H1 (cell line): ENCODE data around the gene DPP8. TPM values are rescaled to one million over a fixed set of nuclear protein-coding genes. Genes with fewer than 3 reads are reported as not detected.

Source experiments
- CTCF ChIA-PET: fragments of 300-600 bp; sonication (Branson Sonifier 250); formaldehyde crosslinking; loops from one replicate; lab custom pipeline; 2021; ENCODE audit not compliant: partially characterized antibody; lab: Charles Lee
- POLR2A ChIA-PET: fragments of 300-600 bp; sonication (Branson Sonifier 250); formaldehyde crosslinking; loops from one replicate; lab custom pipeline; 2021; ENCODE audit warnings: inconsistent platforms; ENCODE audit not compliant: partially characterized antibody; lab: Charles Lee
- DNase-seq, 2 experiments: peaks; one replicate each; pipeline versions ENCODE4 v3.0.0 to v3.0.0-alpha.2; 2010 to 2022; ENCODE audit warnings: low spot score in 2 of 2, low read depth in 1 of 2, mixed read lengths in 1 of 2
- FAIRE-seq: peaks from 2 replicates; lab custom pipeline; 2011; peaks lifted over from hg19 to GRCh38; lab: Jason Lieb, UNC
- H2AFZ ChIP-seq: 2 replicates; pipeline ENCODE4 v1.8.1; 2012; ENCODE audit warnings: low read length, inconsistent platforms
- H2AK5ac ChIP-seq: 2 replicates; pipeline ENCODE4 v1.6.1; 2013; ENCODE audit warnings: low read depth, low read length
- H2BK120ac ChIP-seq: replicated peaks from 2 replicates; pipeline ENCODE3; 2013; ENCODE audit warnings: low read depth, low read length, inconsistent platforms
- H2BK12ac ChIP-seq: 2 replicates; pipeline ENCODE4 v1.6.1; 2013; ENCODE audit warnings: low read depth, low read length
- H2BK15ac ChIP-seq: 2 replicates; pipeline ENCODE4 v1.6.1; 2013; ENCODE audit warnings: low read length
- H2BK20ac ChIP-seq: 2 replicates; pipeline ENCODE4 v1.6.1; 2013; ENCODE audit warnings: low read length
- H2BK5ac ChIP-seq: 2 replicates; pipeline ENCODE4 v1.6.1; 2013; ENCODE audit warnings: low read depth, low read length
- H3K14ac ChIP-seq: 2 replicates; pipeline ENCODE4 v1.6.1; 2013; ENCODE audit warnings: inconsistent platforms; ENCODE audit not compliant: insufficient read length
- H3K18ac ChIP-seq: 2 replicates; pipeline ENCODE4 v1.6.1; 2013; ENCODE audit warnings: low read length; ENCODE audit errors: extremely low read depth
- H3K23ac ChIP-seq: 2 replicates; pipeline ENCODE4 v1.6.1; 2013; ENCODE audit warnings: inconsistent platforms; ENCODE audit not compliant: insufficient read length
- H3K23me2 ChIP-seq: 2 replicates; pipeline ENCODE4 v1.6.1; 2013; ENCODE audit warnings: low read depth, low read length
- H3K27ac ChIP-seq: 2 replicates; pipeline ENCODE4 v1.6.1; 2011; ENCODE audit warnings: low read depth, low read length, inconsistent platforms
- H3K27me3 ChIP-seq, 4 experiments: replicated peaks in 1 of 4; 1 replicate in 1 of 4; 2 replicates in 3 of 4; pipeline versions ENCODE4 v1.6.1 to v1.8.1; 2011 to 2013; ENCODE audit warnings: low read length in 3 of 4, mild to moderate bottlenecking in 3 of 4, inconsistent platforms in 2 of 4, mixed read lengths in 2 of 4, moderate library complexity in 1 of 4; ENCODE audit not compliant: control insufficient read depth in 3 of 4, insufficient read depth in 3 of 4; ENCODE audit errors: extremely low read depth in 1 of 4
- H3K36me3 ChIP-seq, 4 experiments: 2 replicates each; pipeline versions ENCODE4 v1.6.1 to v1.8.1; 2011 to 2013; ENCODE audit warnings: mild to moderate bottlenecking in 4 of 4, low read length in 3 of 4, moderate library complexity in 2 of 4, control low read depth in 1 of 4, inconsistent platforms in 1 of 4; ENCODE audit not compliant: insufficient read depth in 4 of 4, control insufficient read depth in 2 of 4
- H3K4ac ChIP-seq: replicated peaks from 2 replicates; pipeline ENCODE3; 2013; ENCODE audit warnings: low read length, low read depth, mixed read lengths, inconsistent platforms; ENCODE audit not compliant: insufficient read length
- H3K4me1 ChIP-seq, 4 experiments: replicated peaks in 1 of 4; 1 replicate in 1 of 4; 2 replicates in 3 of 4; pipeline versions ENCODE4 v1.6.1 to v1.8.1; 2011 to 2013; ENCODE audit warnings: low read length in 3 of 4, inconsistent platforms in 2 of 4, mixed read lengths in 1 of 4; ENCODE audit not compliant: insufficient read depth in 4 of 4, control insufficient read depth in 3 of 4
- H3K4me2 ChIP-seq, 2 experiments: 2 replicates each; pipeline versions ENCODE4 v1.6.1 to v1.8.1; 2011 to 2013; ENCODE audit warnings: low read depth in 2 of 2, low read length in 2 of 2, control low read depth in 1 of 2, inconsistent platforms in 1 of 2, mild to moderate bottlenecking in 1 of 2; ENCODE audit not compliant: insufficient read depth in 1 of 2
- H3K4me3 ChIP-seq, 4 experiments: fragments of 200-600, 300-600 bp in 1 of 4; sonication (generic), shearing (Covaris generic), sonication (Bioruptor Twin) in 1 of 4; 2 replicates each; pipeline versions ENCODE4 v1.5.1 to v1.8.1; 2011 to 2016; ENCODE audit warnings: low read length in 4 of 4, low read depth in 3 of 4, control low read depth in 2 of 4, inconsistent platforms in 2 of 4, mild to moderate bottlenecking in 2 of 4, mixed read lengths in 1 of 4, moderate library complexity in 1 of 4; ENCODE audit not compliant: insufficient read depth in 2 of 4; ENCODE audit errors: extremely low read depth in 1 of 4
- H3K56ac ChIP-seq: replicated peaks from 2 replicates; pipeline ENCODE3; 2013; ENCODE audit warnings: low read depth, mild to moderate bottlenecking, mixed read lengths, low read length, inconsistent platforms; ENCODE audit not compliant: insufficient read length
- H3K79me1 ChIP-seq: 2 replicates; pipeline ENCODE4 v1.6.1; 2013; ENCODE audit warnings: low read depth, low read length, control low read depth
- H3K79me2 ChIP-seq, 2 experiments: 2 replicates each; pipeline versions ENCODE4 v1.6.1 to v1.8.1; 2012 to 2013; ENCODE audit warnings: low read length in 2 of 2, mild to moderate bottlenecking in 2 of 2, inconsistent platforms in 1 of 2; ENCODE audit not compliant: insufficient read depth in 2 of 2, control insufficient read depth in 1 of 2
- H3K9ac ChIP-seq, 4 experiments: replicated peaks in 1 of 4; 1 replicate in 1 of 4; 2 replicates in 3 of 4; pipeline versions ENCODE4 v1.6.1 to v1.8.1; 2011 to 2013; ENCODE audit warnings: low read depth in 3 of 4, low read length in 3 of 4, control low read depth in 2 of 4, mild to moderate bottlenecking in 2 of 4, moderate library complexity in 2 of 4, inconsistent platforms in 1 of 4; ENCODE audit errors: extremely low read depth in 1 of 4
- H3K9me3 ChIP-seq, 2 experiments: 2 replicates each; pipeline versions ENCODE4 v1.6.1 to v1.8.1; 2012 to 2013; ENCODE audit warnings: mild to moderate bottlenecking in 2 of 2, moderate library complexity in 2 of 2, control low read depth in 1 of 2, inconsistent platforms in 1 of 2, low read depth in 1 of 2, low read length in 1 of 2, mixed read lengths in 1 of 2; ENCODE audit not compliant: insufficient read depth in 2 of 2
- H4K20me1 ChIP-seq, 2 experiments: replicated peaks in 1 of 2; 2 replicates each; pipeline versions ENCODE3 to v1.8.1; 2011 to 2013; ENCODE audit warnings: inconsistent platforms in 2 of 2, low read length in 2 of 2, mild to moderate bottlenecking in 1 of 2; ENCODE audit not compliant: insufficient read depth in 2 of 2, control insufficient read depth in 1 of 2
- H4K5ac ChIP-seq: 2 replicates; pipeline ENCODE4 v1.6.1; 2013; ENCODE audit warnings: low read length, low read depth, mixed read lengths, inconsistent platforms; ENCODE audit not compliant: insufficient read length
- H4K8ac ChIP-seq: 2 replicates; pipeline ENCODE4 v1.8.0; 2013; ENCODE audit warnings: mild to moderate bottlenecking, moderate library complexity, low read length, inconsistent platforms; ENCODE audit not compliant: insufficient read depth; ENCODE audit errors: extremely low read depth
- H4K91ac ChIP-seq: replicated peaks from 2 replicates; pipeline ENCODE3; 2013; ENCODE audit warnings: low read length, mixed read lengths, inconsistent platforms; ENCODE audit not compliant: insufficient read length
- ASH2L ChIP-seq: fragments of 200-600, 300-600 bp; sonication (generic); IDR thresholded peaks from one replicate; pipeline ENCODE4 v1.7.1; 2017; ENCODE audit warnings: low read length
- CHD2 ChIP-seq: IDR thresholded peaks from 2 replicates; pipeline ENCODE4 v1.6.1; 2012; ENCODE audit warnings: low read length, improper control_type of control experiment
- E2F6 ChIP-seq: IDR thresholded peaks from 2 replicates; pipeline ENCODE4 v1.6.1; 2012; ENCODE audit warnings: inconsistent platforms
- KDM1A ChIP-seq: fragments of 200-600, 300-600 bp; sonication (generic); IDR thresholded peaks from 2 replicates; pipeline ENCODE4 v1.7.1; 2016; ENCODE audit warnings: mild to moderate bottlenecking, low read length, borderline replicate concordance
- POLR2A ChIP-seq, 2 experiments: IDR thresholded peaks; 1 replicate in 1 of 2; 2 replicates in 1 of 2; pipeline ENCODE4 v1.6.1; 2011; ENCODE audit warnings: low read depth in 2 of 2, low read length in 2 of 2, mild to moderate bottlenecking in 2 of 2; ENCODE audit errors: control extremely low read depth in 1 of 2
- RAD21 ChIP-seq, 2 experiments: IDR thresholded peaks in 1 of 2; conservative IDR thresholded peaks in 1 of 2; 2 replicates each; pipeline ENCODE4 v1.6.1; 2011; ENCODE audit warnings: low read depth in 2 of 2, low read length in 2 of 2, improper control_type of control experiment in 1 of 2, inconsistent platforms in 1 of 2, mild to moderate bottlenecking in 1 of 2, moderate library complexity in 1 of 2
- SP4 ChIP-seq: IDR thresholded peaks from 2 replicates; pipeline ENCODE4 v1.6.1; 2012; ENCODE audit warnings: low read length, inconsistent platforms
- USF2 ChIP-seq: IDR thresholded peaks from 2 replicates; pipeline ENCODE4 v1.6.1; 2011; ENCODE audit warnings: low read length, improper control_type of control experiment
- WGBS, 2 experiments: shearing (Covaris generic) in 1 of 2; methylation state at CpG; one replicate each; pipeline versions ENCODE4 v1.1.6 to v1.1.7; 2013 to 2015; ENCODE audit warnings: low lambda C conversion rate in 2 of 2, mixed read lengths in 2 of 2, inconsistent platforms in 1 of 2, low coverage in 1 of 2, missing lambda C conversion rate in 1 of 2; ENCODE audit not compliant: insufficient replicate concordance in 2 of 2, insufficient coverage in 1 of 2, insufficient read length in 1 of 2; ENCODE audit errors: extremely low coverage in 1 of 2, missing lambda C conversion rate in 1 of 2; 5-methylcytosine and 5-hydroxymethylcytosine counted together
- polyA plus RNA-seq, 7 experiments: library from polyadenylated mRNA; depleted of rRNA in 3 of 7; stranded (reverse) in 5 of 7; unstranded in 2 of 7; fragments of >200 nt in 5 of 7; fragments of 200-250 nt in 2 of 7; gene quantifications; 1 replicate in 5 of 7; 2 replicates in 1 of 7; 4 replicates in 1 of 7; pipeline versions ENCODE4 v1.2.1 to v1.2.3, GENCODE V29; 2011 to 2013; ENCODE audit warnings: missing spikeins in 2 of 7, mixed read lengths in 2 of 7
- total RNA-seq: library from RNA; stranded (reverse); fragmentation: NEBNext Ultra II Directional; extraction: Animal tissue kit (Norgen Biotek cat#: 25700); gene quantifications from 2 replicates; pipeline ENCODE4 v1.2.1, GENCODE V29; 2021

DPP8 gene
- total and polyA plus RNA-seq, 2 of the 8 experiments (the other 6 are each of a cell fraction or from before 2014, with no cell fraction given): 9.9 to 26.0 TPM

- Histone ChIP-seq H3K4ac (peak overlapping the region; percentile 95), H3K36me3 (no peaks in the 10 kb centered on the region), H2BK12ac (peak overlapping the region; percentile 96; the same call in 1 of the 2 replicates), H2BK15ac (peak overlapping the region; percentile 97; the same call in 1 of the 2 replicates), H3K23ac (no peak overlapping the region), H2BK120ac (peak overlapping the region; percentile 80), H2AK5ac (peak overlapping the region; percentile 69; the same call in 1 of the 2 replicates), H2AFZ (no peak overlapping the region), H4K8ac (peak overlapping the region; percentile 81), H3K79me2 (peaks cover 0 to 22% of the 10 kb centered on the region in 2 experiments; a peak in 1 of 4 replicates), H2BK5ac (peak overlapping the region; percentile 94; the same call in 1 of the 2 replicates), H2BK20ac (peak overlapping the region; percentile 73; the same call in 1 of the 2 replicates), H3K79me1 (no peaks in the 10 kb centered on the region), H3K18ac (peak overlapping the region; percentile 97), H4K5ac (peak overlapping the region; percentile 67), H3K27ac (peak overlapping the region; percentile 71), H3K23me2 (peaks cover 21% of the 10 kb centered on the region), H3K4me2 (peak overlapping the region; percentile 96 to 99), H3K4me1 (peaks cover 16 to 48% (median 30%) of the 10 kb centered on the region in 4 experiments), H3K56ac (peak overlapping the region; percentile 94), H3K9ac (peak overlapping the region; percentile 46 to 68 (median 62)), H3K27me3 (peaks cover 0 to 16% (median 9%) of the 10 kb centered on the region in 4 experiments; a peak in 4 of 7 replicates), H3K14ac (no peak overlapping the region), H3K4me3 (peak overlapping the region; percentile 82 to 91 (median 86)), H4K91ac (peak overlapping the region; percentile 96), H4K20me1 (no peaks in the 10 kb centered on the region), H3K9me3 (no peaks in the 10 kb centered on the region)
- no peak for FAIRE-seq
- DNase-seq: peak in 1 of 2 experiments; percentile 90
- ChIA-PET POLR2A (interaction anchor here (0.6 to 12.2 kb wide), 23 partner anchors 9 to 552 kb away, joined by 3 to 229 read pairs (median 3); partner anchors contain the start of genes HACD3 and RNU5B-1), CTCF (interaction anchor here (0.9 to 14.6 kb wide), 16 partner anchors 9 to 105 kb away, joined by 3 to 180 read pairs (median 6); no protein-coding TSS in a partner anchor)
- WGBS, 2 experiments: 2% methylated on average over 23 of the region's 39 CpGs; no CpG with 5 or more reads in 1 of the 2 experiments
- no peak for TF ChIP-seq KDM1A
- TF ChIP-seq RAD21 (IDR thresholded peaks at IDR 0.05 in 1 of 2, conservative IDR thresholded peaks at IDR 0.05 in 1 of 2; ENCODE audit: low read depth in 2 of 2, low read length in 2 of 2): peak; percentile 0 to 23; a peak in 2 of 4 replicates
- TF ChIP-seq USF2: peak; percentile 58; the same call in 1 of the 2 replicates
- TF ChIP-seq E2F6: no peak
- peak; percentile 63 for TF ChIP-seq ASH2L
- 0 out of 2 replicates have a peak, but pooled peaks have one; percentile 11 for TF ChIP-seq CHD2
- peak; percentile 47; the same call in 1 of the 2 replicates for TF ChIP-seq SP4
- peak in 1 of 2 experiments; percentile 51; a peak in 2 of 3 replicates for TF ChIP-seq POLR2A (IDR thresholded peaks at IDR 0.05; ENCODE audit: control extremely low read depth in 1 of 2, low read depth in 2 of 2, low read length in 2 of 2)
These were observed 95.9 kb downstream of the DPP8 start for GRCh38 chr15:65421360-65422215.
